GM21723 (cell line): ENCODE results near the gene SELENOS.

ENCODE experiments used
- ATAC-seq: cut with Tn5 transposase; IDR thresholded peaks from one replicate; pipeline ENCODE4 v1.9.1; 2021; ENCODE audit warnings: mild to moderate bottlenecking, moderate library complexity; ENCODE audit not compliant: unreplicated experiment

Gene SELENOS

GRCh38 chr15:101277943-101278564, 769 bp upstream of the SELENOS start:
- no peak for ATAC-seq

DNA sequence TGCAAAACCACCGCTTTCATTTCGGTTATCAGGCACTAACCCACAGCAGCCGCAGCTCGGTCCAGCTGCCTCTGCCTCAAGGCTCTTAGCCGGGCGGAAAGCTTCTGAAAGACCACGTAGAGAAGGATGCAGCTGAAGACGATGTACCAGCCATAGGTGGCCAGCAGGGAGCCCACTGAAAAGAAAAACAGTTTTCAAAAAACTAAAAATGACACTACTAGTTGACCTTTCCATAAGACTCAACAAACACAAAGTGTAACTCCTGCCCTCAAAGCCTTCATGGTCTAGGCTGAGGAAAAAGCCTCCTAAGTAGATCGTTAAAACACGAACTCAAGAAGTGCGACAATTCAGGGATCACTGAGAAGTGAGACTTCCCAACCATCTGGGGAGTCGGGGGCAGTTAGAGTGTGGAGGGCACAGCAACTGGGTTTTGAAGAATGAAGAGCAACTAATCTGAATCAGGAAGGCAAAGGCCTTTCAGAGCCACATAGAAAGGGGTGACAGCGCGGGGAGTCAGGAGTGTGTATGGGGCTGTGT, 716 bp downstream of the SELENOS start:
- peak; percentile 46 for ATAC-seq

DNA sequence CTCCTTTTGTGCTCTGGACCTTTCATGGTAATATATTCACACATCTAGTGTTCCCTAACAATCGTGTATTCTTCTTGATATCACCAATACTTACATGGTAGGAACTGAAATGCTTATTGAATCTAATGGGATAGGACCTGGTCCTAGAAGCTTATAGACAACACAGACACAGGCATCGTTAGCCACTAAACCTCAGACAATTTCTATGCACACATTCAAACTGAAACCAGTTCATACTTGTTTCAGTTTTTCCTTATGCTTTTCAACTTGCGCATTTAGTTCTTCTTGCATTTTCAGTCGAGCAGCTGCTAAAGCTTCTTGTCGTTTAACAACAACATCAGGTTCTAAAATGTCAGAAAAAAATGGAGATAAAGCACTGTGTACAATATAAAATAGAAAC, 2.3 kb downstream of the SELENOS start:
- ATAC-seq, result peak; percentile 43

GRCh38 chr15:101273534-101273933, 3.8 kb downstream of the SELENOS start:
- no peak for ATAC-seq

DNA sequence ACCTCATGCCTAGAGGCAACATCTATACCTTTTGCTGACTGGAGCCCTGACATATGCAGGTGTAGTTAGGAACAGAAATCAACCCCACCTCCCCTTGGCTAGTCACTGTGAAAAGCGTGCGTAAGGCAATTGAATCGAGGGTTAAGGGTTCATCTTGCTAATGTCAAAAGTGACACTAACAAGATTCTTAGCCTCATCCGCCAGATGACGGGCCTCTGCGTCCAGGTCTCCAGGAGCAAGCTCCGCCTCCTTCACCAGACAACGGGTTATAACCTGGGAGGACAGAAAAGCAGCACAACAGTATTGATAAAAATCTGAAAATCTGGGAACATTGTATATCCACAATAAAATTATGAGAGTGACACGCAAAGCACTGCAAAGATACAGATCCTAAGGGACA, 4.7 kb downstream of the SELENOS start:
- ATAC-seq, result no peak

DNA sequence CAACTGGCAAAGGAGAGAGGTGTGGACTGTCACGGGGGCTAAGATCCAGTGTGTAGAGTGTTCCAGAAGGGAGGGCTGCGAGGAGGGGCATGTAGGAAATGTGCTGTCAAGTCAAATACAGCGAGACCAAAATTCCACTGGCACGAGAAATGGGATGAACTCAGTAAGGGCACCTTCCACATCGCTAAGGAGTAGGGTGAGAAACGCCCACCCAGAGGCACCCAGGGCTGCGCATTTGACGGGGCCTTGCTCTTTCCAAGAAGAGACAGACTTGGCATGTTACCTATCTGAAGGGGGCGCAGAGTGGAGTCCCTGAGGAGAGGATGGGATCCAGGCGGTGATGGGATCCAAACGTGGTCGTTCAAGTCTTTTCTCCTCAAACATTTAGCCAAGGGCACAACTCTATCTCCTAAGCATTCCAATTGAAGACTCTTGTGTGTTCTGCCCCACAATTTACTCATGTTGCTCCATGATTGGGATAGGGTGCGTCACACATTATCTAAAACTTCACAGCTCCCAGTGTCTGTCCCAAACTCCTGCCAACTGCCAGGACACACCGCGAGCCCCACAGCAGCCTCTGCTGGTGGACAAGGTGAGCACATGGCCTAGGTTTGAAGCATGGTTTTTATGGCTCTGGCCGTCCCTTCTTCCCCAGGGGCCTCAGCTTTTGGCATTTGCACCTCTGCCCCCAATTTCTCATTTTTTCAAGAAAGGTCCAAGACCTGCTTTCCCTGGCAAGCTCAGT, 7.6 kb downstream of the SELENOS start:
- ATAC-seq, result no peak

GRCh38 chr15:101267320-101268104, 9.8 kb downstream of the SELENOS start:
- ATAC-seq, result no peak

GRCh38 chr15:101266787-101267186, 10.5 kb downstream of the SELENOS start:
- no peak for ATAC-seq

- ATAC-seq, result no peak
These were observed 11.3 kb downstream of the SELENOS start for GRCh38 chr15:101266034-101266433.

- no peak for ATAC-seq
These were observed 12.2 kb downstream of the SELENOS start for GRCh38 chr15:101264911-101265641.

GRCh38 chr15:101264011-101264410, 13.3 kb downstream of the SELENOS start:
- ATAC-seq, result no peak

DNA sequence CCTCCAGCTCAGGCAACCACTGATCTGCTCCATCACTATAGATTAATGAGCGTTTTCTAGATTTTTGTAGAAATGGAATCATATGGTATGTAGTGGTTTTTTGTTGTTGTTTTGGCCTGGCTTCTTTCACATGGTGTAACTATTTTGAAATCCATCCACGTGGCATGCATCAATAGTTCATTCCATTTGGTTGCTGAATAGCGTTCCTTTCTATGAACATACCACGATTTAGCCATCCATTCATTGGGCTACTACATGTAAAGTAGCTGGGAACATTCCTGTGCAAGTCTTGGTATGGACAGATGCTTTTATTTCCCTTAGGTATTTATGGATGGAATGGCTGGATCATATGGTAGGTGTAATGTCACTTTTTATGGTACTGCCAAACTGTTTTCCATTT, 14.7 kb downstream of the SELENOS start:
- ATAC-seq, result no peak

DNA sequence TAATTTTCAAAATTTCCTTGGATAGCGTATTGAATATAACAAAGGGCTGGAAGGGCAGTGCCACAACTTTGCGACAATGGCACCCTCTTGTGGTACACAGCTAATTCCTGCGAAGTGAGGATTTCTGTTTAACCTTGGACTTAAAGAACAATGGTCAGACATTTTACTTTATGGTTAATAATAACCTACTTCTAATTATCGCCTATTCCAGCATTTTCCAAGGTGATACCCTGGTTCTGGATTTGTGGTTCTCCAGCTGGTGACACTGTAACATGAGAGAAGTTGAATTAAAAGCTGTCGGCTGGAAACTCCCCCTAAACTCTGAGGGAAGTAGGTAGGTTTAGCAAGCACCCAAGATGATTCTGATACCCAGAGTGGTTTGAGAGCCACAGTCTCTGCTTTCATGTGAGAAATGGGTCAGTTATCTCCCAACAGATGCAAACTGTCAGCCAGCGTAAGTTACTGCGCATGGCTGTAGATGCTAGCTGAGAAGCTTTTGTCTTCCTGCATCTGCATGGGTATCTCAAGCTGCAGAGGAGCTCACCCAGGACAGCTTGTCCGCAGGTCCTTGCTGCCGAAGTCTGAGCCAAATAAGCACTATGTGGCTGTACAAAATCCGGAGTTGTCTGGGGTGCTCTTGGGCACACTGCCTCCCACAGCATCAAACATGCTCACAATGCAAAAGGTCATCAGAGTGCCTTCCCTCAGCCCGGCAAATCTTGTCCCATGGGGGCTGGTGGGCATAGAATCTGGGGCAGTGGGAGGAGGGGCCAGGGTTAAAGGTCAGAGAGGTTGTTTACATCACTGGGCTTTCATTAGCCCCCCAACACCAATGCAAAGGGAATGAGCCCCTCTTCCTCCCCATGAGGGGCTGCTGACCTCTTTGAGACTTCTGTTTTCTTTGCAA, 18.8 kb downstream of the SELENOS start:
- no peak for ATAC-seq

- no peak for ATAC-seq
These were observed 20.5 kb downstream of the SELENOS start for GRCh38 chr15:101256757-101257156.

DNA sequence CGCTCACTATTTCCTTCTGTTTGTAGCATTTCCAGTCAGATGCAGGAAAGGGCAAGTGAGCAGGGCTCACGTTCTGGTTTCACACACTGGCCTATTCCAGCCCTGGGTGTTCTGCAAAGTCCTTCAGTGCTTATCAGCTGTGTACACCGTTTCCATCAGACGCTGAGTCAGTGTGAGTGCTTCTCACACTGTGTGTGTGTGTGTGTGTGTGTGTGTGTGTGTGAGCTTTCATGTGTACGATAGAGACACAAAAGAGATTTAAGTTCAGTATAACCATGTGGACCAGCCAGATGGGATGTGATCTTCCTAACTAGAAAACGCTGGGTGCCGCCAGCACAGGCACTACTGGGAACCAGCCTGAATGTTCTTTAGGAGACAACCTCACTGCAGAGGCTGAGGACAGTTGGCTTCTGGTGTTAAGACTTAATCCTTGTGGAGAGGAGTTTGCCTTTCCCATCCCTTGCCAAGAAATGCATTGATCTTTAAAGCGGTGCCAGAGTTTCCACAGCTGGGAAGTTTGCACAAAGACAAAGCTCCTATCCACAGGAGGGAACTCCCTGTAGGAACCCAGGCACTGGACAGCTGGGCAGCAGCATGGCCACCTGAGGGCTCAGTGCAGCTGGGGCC, 21.6 kb downstream of the SELENOS start:
- no peak for ATAC-seq

DNA sequence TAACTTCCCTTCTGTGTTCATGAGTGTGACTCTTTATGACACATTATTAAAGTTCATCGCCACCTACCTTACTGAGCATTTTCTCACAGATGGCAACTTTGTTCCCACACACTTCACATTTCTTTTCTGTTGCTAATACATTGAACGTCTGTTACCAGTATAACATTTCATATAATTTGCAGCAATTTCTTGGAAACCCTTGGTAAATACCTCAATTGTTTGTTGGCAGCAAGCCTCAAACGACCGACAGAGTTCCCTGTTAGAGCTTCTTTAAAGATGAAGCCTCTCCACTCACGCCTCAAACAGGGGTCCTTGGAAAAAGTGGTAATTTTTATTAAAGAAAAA, 22.3 kb downstream of the SELENOS start:
- ATAC-seq, result no peak

DNA sequence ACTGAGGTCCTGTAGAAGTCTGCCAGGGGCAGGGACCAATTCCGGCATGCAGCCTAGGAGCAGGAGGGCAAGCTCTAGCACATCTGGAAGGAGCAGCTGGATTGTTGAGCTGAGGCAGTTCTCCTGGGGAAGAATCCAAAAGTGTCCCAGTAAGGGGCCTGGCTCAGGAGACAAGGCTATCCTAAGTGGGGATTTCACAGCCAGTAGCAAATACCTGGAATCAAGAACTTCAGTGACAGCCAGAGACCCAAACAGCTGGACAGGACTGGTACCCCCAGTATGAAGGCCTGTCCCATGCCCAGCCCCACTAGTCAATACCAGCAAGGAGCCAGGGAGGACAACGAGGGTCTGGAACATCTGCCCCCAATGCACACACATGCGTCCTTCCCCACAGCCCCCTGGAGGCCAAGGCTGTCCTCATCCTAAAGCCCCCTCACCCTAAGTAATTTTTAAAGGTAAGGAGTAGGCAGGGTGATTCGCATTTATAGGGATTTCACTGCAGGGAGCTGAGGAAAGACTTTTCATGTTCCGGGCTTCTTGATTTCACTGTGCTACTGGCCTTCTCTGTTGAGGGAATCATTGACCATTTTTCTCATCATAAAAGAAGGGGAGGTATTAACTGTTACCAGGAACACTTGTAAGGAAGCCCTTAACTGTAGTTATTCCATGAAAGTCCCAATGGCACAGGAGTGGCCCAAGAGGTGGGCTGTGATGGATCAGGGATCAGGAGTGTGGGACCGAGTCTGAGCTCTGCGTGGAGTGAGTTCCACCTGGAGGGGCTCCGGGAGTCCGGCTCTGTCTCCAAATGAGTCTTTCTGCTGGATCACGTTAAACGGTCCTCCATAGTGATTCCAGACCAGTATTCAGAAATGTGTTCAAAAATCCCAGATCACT, 22.9 kb downstream of the SELENOS start:
- no peak for ATAC-seq

GRCh38 chr15:101252836-101253235, 24.4 kb downstream of the SELENOS start:
- ATAC-seq, result no peak
